ENCODE results near the gene COL6A2.

GRCh38 chr21:46082713-46082962, 15.3 kb upstream of the COL6A2 start:
- TF ChIP-seq CTCF (conservative IDR thresholded peaks at IDR 0.05; ENCODE audit: low read depth in 2 of 2) = no peak
- no peak for TF ChIP-seq POLR2AphosphoS5 (IDR thresholded peaks at IDR 0.05; ENCODE audit: low read depth)
- no peak for TF ChIP-seq EZH2 (IDR thresholded peaks at IDR 0.05; ENCODE audit: low read depth, unreplicated experiment)
- no peak for TF ChIP-seq REST (IDR thresholded peaks at IDR 0.05; ENCODE audit: unreplicated experiment)
- no peak for TF ChIP-seq JUNB (IDR thresholded peaks at IDR 0.05; ENCODE audit: unreplicated experiment)
- TF ChIP-seq CREB1 (CRISPR knock-in tag; IDR thresholded peaks at IDR 0.05; ENCODE audit: low read depth) = no peak
- TF ChIP-seq ZNF114 (CRISPR knock-in tag; IDR thresholded peaks at IDR 0.05) = no peak
- no peak for TF ChIP-seq ETS1 (IDR thresholded peaks at IDR 0.05)

All from GM23338 (cell line).